Subcutaneous adipose tissue (tissue), 4 donors: ENCODE results near the gene ZFPM1. TPM values are rescaled to one million over a fixed set of nuclear protein-coding genes. Genes with fewer than 3 reads are reported as not detected.

Experiments
- CTCF ChIP-seq: fragments of 450-650 bp; IDR thresholded peaks from one replicate; pipeline ENCODE4 v1.5.1; 2016; ENCODE audit warnings: low read depth, mild to moderate bottlenecking, control low read depth, antibody characterized with exemption, moderate library complexity
- total RNA-seq, 4 donors: library from RNA; depleted of rRNA; stranded (reverse); fragments of >200 nt; gene quantifications; one replicate each; pipeline ENCODE4 v1.1.0, GENCODE V29; 2016

The ZFPM1 gene
- total RNA-seq, 4 donors from 2014 or later: 0.17 to 0.57 (median 0.44) TPM; not detected in 1

- no peak for TF ChIP-seq CTCF
Observed at GRCh38 chr16:88441460-88441859, 11.6 kb upstream of the ZFPM1 start.

GRCh38 chr16:88442383-88442726 is 10.7 kb upstream of the ZFPM1 start:
- TF ChIP-seq CTCF: no peak

- TF ChIP-seq CTCF: no peak
Observed at GRCh38 chr16:88442727-88443576, 10.1 kb upstream of the ZFPM1 start.

- TF ChIP-seq CTCF: no peak
Observed at GRCh38 chr16:88444826-88445582, 8.1 kb upstream of the ZFPM1 start.

GRCh38 chr16:88445583-88445960 is 7.5 kb upstream of the ZFPM1 start:
- no peak for TF ChIP-seq CTCF

- TF ChIP-seq CTCF: no peak
Observed at GRCh38 chr16:88446061-88446460, 7.0 kb upstream of the ZFPM1 start.

GRCh38 chr16:88446736-88447135 is 6.3 kb upstream of the ZFPM1 start:
- no peak for TF ChIP-seq CTCF
